SU-DHL-6 (cell line): Measurements from ENCODE around the gene CDC42BPG.

Source experiments
- CTCF ChIP-seq: fragments of 200-600 bp; sonication (generic); IDR thresholded peaks from one replicate; pipeline ENCODE4 v1.5.1; 2017; ENCODE audit warnings: antibody characterized with exemption, mild to moderate bottlenecking, low read length, moderate library complexity; ENCODE audit not compliant: insufficient read depth, poor library complexity, severe bottlenecking
- EZH2phosphoT487 ChIP-seq: fragments of 200-600 bp; sonication (generic), shearing (Covaris generic); conservative IDR thresholded peaks from 2 replicates; pipeline ENCODE4 v1.6.1; 2018; ENCODE audit warnings: mild to moderate bottlenecking, antibody characterized with exemption, low read length, moderate library complexity, mixed read lengths

GRCh38 chr11:64796757-64797541 is 47.5 kb downstream of the CDC42BPG start:
- no peak for TF ChIP-seq CTCF
- TF ChIP-seq EZH2phosphoT487: no peak
